Dendritic cell treated with granulocyte-macrophage colony-stimulating factor and Interleukin-4, amounts not matched to agents 40 ng/mL and 50 ng/mL, for 4 days (primary cell): ENCODE measurements around the gene SLC15A1.
"Not testable (repeated sequence)": the region's sequence is repeated elsewhere in the genome, so short reads cannot be mapped to it uniquely, and the experiment has no call there.

Source experiments
- H3K27ac Mint-ChIP-seq: one replicate; pipeline ENCODE4 v1.8.0; 2022; ENCODE audit warnings: mild to moderate bottlenecking, mixed read lengths
- H3K27me3 Mint-ChIP-seq: one replicate; pipeline ENCODE4 v1.8.0; 2022; ENCODE audit warnings: mild to moderate bottlenecking, mixed read lengths
- H3K36me3 Mint-ChIP-seq: one replicate; pipeline ENCODE4 v1.8.0; 2022; ENCODE audit warnings: low read depth, mixed read lengths
- H3K4me1 Mint-ChIP-seq: one replicate; pipeline ENCODE4 v1.8.0; 2022; ENCODE audit warnings: low read depth, mixed read lengths
- H3K4me3 Mint-ChIP-seq: one replicate; pipeline ENCODE4 v1.8.0; 2022; ENCODE audit warnings: mild to moderate bottlenecking, moderate library complexity, mixed read lengths
- H3K9me3 Mint-ChIP-seq: one replicate; pipeline ENCODE4 v1.8.0; 2022; ENCODE audit warnings: mixed read lengths
- intact Hi-C: fragments of 100-400 bp; cut with micrococcal nuclease; formaldehyde crosslinking; loops from one replicate; pipeline ENCODE4 v1.15.0; 2022

Gene SLC15A1

DNA sequence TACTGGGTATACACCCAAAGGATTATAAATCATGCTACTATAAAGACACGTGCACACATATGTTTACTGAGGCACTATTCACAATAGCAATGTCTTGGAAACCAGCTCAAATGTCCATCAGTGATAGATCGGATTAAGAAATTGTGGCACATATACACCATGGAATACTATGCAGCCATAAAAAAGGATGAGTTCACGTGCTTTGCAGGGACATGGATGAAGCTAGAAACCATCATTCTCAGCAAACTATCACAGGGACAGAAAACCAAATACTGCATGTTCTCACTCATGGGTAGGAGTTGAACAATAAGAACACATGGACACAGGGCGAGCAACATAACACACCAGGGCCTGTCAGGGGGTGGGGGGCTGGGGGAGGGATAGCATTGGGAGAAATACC is 2.0 kb upstream of the SLC15A1 start:
- H3K27ac Mint-ChIP-seq, H3K4me3 Mint-ChIP-seq, H3K36me3 Mint-ChIP-seq, H3K9me3 Mint-ChIP-seq, intact Hi-C loops, H3K4me1 Mint-ChIP-seq: not testable (repeated sequence)
- peaks cover 53% of the 10 kb centered on the region for H3K27me3 Mint-ChIP-seq

DNA sequence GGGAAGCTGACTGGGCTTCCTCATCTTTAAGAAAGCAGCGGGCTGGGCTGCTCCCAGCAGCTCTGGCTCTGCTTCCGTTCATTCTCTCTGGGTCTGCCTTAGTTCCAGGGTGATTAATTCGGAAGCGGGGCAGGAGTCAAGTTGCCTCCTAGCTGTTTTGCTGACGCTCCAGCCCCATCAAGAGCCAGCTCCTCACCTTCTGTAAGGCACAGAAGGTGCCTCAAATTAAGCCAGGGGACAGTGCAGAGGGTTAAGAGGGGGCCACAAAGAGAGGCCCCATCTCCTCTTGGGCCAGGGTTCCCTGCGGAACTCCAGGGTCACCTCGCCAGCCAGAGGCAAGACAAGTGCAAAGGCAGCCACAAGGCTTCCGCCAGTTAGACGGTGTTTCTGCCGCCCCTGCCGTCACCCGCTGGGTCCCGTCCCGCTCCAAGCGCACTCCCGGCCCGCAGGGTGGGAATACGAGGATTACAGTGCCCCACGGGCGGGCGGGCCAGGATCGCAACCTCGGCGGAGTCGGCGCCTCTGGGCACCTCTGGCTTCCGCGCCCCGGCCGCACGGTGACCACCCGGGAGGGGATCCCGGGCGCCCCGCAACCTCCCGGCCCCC is 508 bp downstream of the SLC15A1 start:
- Mint-ChIP-seq H3K9me3 (peaks cover 9% of the 10 kb centered on the region), H3K27ac (no peak overlapping the region), H3K4me3 (no peak overlapping the region), H3K36me3 (no peaks in the 10 kb centered on the region), H3K27me3 (peaks cover 53% of the 10 kb centered on the region), H3K4me1 (no peaks in the 10 kb centered on the region)
- intact Hi-C loops: no loop called here

DNA sequence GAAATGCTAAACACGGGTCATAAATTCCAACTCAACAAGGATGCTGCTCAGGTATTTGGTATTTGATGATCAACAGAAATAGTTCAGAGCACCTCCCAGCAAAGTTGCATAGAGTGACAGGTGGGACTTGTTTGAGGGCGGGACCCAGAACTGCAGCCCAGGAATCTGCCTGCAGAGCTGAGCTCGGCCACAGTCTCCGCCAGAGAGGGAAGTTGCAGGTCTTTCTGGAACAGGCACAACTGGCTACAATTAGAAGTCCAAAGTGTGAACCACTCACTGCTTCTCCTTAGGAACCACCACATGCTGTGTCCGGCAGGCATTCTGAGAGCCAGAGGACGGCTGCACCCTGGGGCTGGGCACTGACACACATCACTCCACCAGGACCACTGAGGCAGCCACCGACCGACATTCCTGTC is 1.1 kb downstream of the SLC15A1 start:
- H3K27ac Mint-ChIP-seq: no peak overlapping the region

DNA sequence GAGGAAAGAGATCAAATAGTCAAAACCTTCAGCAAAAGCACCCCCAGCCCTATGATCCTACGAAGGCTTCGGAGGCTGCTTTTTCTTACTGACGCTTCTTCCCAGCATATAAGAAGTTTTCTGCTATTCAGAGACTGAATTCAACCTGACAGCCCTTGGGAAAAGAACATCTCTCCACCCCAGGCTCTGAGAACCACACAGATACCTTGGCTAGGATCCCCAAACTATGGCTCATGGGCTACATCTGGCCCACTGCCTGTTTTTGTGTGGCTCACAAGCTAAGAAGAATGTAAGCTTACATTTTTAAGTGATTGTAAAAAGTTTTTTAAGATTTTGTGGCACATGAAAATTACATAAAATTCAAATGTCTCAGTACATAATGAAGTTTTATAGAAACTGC is 3.0 kb downstream of the SLC15A1 start:
- Mint-ChIP-seq H3K9me3 (peaks cover 9% of the 10 kb centered on the region), H3K4me1 (no peaks in the 10 kb centered on the region), H3K27ac (no peak overlapping the region), H3K27me3 (peaks cover 45% of the 10 kb centered on the region), H3K4me3 (no peak overlapping the region), H3K36me3 (no peaks in the 10 kb centered on the region)
- intact Hi-C loops: no loop called here

More for the DNA sequence above, 1.1 kb downstream of the SLC15A1 start:
- H3K4me3 Mint-ChIP-seq: no peak overlapping the region
- intact Hi-C loops: no loop called here
- H3K36me3 Mint-ChIP-seq: no peaks in the 10 kb centered on the region
- no peaks in the 10 kb centered on the region for H3K4me1 Mint-ChIP-seq
- H3K9me3 Mint-ChIP-seq: peaks cover 9% of the 10 kb centered on the region
- H3K27me3 Mint-ChIP-seq: peaks cover 53% of the 10 kb centered on the region

DNA sequence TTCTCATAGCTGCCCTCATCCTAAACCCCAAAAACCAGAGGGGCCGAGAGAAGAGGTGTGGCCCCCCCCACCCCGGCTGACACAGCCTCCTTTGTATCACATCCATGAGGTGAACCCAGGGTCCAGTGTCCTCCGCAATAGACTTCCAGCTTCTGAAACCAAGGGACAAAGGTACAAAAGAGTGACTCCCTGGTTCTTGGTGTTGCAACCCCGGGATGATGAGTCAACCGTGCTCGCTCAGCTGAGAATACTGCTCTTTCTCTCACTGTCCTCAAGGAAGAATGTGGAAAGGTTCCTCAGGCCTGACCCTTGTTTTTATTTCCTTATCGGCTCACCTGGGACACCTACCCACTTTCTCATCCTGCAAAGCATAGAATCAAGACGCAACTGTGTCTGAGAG is 5.5 kb downstream of the SLC15A1 start:
- Mint-ChIP-seq H3K27ac (no peak overlapping the region), H3K4me1 (no peaks in the 10 kb centered on the region), H3K27me3 (peaks cover 23% of the 10 kb centered on the region), H3K36me3 (no peaks in the 10 kb centered on the region), H3K4me3 (no peak overlapping the region), H3K9me3 (no peaks in the 10 kb centered on the region)
- intact Hi-C loops: no loop called here

DNA sequence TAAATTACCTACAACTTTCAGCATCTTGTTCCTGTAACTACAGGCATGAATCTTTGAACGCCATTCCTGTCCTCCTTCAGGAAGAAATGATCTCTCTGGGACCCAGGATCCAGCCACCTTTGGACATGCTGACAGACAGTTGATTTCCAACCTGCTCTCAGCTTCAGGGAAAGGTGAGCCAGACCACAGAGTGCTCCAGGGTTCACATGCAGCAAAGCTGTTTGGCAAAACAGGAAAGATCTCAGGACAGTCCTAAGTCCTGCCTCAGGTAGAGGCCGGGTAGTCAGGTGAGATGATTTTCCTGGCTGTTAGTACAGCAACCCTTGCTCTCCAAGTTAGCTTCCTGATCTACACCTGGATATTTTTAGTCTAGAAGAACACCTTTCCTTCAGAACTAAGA is 9.1 kb downstream of the SLC15A1 start:
- H3K27me3 Mint-ChIP-seq: no peaks in the 10 kb centered on the region
- intact Hi-C loops: no loop called here
- no peaks in the 10 kb centered on the region for H3K4me1 Mint-ChIP-seq
- H3K4me3 Mint-ChIP-seq: no peak overlapping the region
- no peaks in the 10 kb centered on the region for H3K36me3 Mint-ChIP-seq
- H3K9me3 Mint-ChIP-seq: peaks cover 4% of the 10 kb centered on the region
- H3K27ac Mint-ChIP-seq: no peak overlapping the region

DNA sequence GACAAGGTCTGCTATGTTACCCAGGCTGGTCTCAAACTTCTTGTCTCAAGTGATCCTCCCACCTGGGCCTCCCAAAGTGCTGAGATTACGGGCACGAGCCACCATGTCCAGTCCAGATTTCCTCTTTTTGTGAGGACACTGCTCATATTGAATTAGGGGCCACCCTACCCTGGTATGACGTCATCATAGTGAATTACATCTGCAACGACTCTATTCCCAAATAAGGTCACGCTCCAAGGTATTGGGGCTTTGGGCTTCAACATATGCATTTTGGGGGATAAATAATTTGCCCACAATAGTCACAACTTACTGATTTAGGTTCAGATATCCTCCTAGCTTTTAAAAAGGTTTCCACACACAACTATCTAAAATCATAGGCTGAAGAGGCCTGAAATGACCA is 9.5 kb downstream of the SLC15A1 start:
- H3K27ac Mint-ChIP-seq: no peak overlapping the region
- H3K36me3 Mint-ChIP-seq: no peaks in the 10 kb centered on the region
- H3K4me1 Mint-ChIP-seq: no peaks in the 10 kb centered on the region
- peaks cover 8% of the 10 kb centered on the region for H3K9me3 Mint-ChIP-seq
- no peak overlapping the region for H3K4me3 Mint-ChIP-seq
- H3K27me3 Mint-ChIP-seq: no peaks in the 10 kb centered on the region
- intact Hi-C loops: no loop called here

DNA sequence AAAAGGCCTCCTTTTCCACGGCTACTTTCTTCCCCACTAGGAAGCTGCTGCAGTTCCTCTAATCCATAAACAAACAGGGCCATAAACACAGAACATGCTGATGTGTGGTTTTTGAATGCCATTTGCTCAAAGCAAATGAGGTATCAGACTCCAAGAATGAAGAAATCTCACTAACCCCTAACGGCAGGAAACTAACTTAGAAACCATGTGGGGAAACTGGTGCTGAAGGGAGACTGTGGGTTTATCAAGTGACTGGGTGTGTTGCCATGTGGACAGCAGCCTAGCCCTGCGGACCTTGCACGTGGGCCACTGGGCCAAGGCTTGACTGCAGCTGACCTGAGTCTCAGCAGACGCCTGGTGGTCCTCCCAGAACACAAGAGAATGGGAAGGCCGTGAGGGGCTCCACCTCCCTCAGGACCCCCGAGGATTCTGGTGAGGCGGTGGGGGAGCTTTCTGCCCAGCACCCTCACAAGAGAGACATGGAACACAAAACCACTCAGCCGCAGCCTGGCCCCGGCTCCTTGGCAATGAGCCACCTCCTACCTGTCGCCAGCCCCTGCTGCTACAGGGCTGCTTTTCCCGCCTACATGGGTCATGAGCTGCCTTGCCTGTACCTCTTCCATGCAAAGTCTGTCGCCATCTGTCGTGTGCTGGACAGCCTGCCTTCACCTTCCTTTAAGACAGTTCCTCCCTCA is 10.6 kb downstream of the SLC15A1 start:
- Mint-ChIP-seq H3K4me1 (no peaks in the 10 kb centered on the region), H3K4me3 (no peak overlapping the region), H3K27ac (no peak overlapping the region), H3K36me3 (no peaks in the 10 kb centered on the region), H3K27me3 (no peaks in the 10 kb centered on the region), H3K9me3 (peaks cover 18% of the 10 kb centered on the region)
- intact Hi-C loops: no loop called here

DNA sequence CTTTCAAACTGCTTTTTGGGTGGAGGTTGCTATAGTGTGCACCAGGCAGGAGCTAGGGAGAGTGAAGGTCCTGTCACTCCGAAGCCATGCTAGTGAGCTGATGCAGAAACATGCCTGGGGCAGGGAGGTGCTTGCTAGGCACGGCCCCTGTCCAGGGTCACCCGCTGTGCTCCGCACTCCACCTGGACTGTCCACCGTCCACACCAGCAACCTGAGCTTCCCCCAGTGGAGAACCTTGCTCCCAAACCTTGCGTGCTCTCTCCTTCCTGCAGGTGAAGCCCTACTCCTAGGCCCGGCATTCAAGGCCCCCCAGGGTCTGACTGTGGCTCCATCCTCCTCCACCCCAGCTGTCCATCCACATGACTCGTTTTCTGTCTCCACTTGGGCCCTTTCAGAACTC is 12.3 kb downstream of the SLC15A1 start:
- Mint-ChIP-seq H3K9me3 (peaks cover 18% of the 10 kb centered on the region), H3K36me3 (no peaks in the 10 kb centered on the region), H3K4me3 (no peak overlapping the region), H3K4me1 (no peaks in the 10 kb centered on the region), H3K27ac (no peak overlapping the region), H3K27me3 (no peaks in the 10 kb centered on the region)
- intact Hi-C loops: no loop called here

DNA sequence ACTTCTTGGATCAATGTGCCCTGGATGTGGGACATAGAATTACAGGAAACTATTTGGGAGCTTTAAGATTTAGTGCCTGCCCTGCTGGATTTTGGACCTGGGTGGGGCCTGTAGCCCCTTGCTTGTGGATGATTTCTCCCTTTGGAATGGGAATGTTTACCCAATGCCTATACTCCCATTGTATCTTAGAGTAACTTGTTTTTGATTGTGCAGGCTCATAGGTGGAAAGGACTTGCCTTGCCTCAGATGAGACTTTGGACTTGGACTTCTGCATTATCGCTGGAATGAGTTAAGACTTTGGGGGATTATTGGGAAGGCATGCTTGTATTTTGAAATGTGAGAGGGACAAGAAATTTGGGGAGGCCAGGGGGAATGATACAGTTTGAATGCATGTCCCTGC is 13.5 kb downstream of the SLC15A1 start:
- Mint-ChIP-seq H3K27me3 (no peaks in the 10 kb centered on the region), H3K36me3 (no peaks in the 10 kb centered on the region)
- intact Hi-C loops: no loop called here

DNA sequence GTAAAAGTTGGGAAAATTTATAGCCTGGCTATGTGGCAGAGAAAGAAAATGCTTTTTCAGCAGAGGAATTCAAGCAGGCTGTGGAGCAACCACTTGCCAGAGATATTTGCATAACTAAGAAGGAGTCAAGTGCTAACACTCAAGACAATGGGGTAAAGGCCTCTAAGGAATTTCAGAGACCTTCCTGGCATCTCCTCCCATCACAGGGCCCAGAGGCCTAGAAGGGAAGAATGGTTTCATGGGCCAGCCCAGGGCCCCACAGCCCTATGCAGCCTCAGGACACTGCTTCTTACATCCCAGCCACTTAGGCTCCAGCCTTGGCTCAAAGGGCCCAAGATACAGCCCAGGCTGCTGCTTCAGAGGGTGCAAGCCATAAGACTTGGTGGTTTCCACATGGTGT is 14.3 kb downstream of the SLC15A1 start:
- H3K9me3 Mint-ChIP-seq: peaks cover 18% of the 10 kb centered on the region

More for the DNA sequence above, 13.5 kb downstream of the SLC15A1 start:
- no peak overlapping the region for H3K4me3 Mint-ChIP-seq
- no peaks in the 10 kb centered on the region for H3K4me1 Mint-ChIP-seq
- H3K9me3 Mint-ChIP-seq: peaks cover 18% of the 10 kb centered on the region
- H3K27ac Mint-ChIP-seq: no peak overlapping the region

DNA sequence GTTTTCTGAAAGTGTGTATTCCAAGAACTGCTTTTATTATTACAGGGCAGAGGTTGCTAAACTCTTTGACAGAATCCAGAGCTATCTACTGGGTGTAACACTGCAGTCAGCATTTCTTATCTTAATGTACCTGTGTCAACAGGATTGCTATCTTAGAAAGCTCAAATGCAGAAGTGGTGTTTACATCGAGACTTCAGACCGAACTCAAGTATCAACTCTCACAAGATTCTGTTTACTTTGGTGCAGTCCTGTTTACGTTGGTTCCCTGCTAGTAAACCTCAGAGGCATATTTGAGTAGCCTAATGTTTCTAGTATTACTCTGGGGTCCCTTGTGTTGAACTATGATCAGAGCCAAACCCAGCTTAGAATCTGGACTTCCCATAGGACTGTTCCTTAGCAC is 20.5 kb downstream of the SLC15A1 start:
- Mint-ChIP-seq H3K9me3 (no peaks in the 10 kb centered on the region), H3K27ac (no peak overlapping the region)
- intact Hi-C loops: no loop called here

More for the DNA sequence above, 14.3 kb downstream of the SLC15A1 start:
- Mint-ChIP-seq H3K36me3 (no peaks in the 10 kb centered on the region), H3K27me3 (no peaks in the 10 kb centered on the region), H3K4me1 (no peaks in the 10 kb centered on the region), H3K4me3 (no peak overlapping the region), H3K27ac (no peak overlapping the region)
- intact Hi-C loops: no loop called here

DNA sequence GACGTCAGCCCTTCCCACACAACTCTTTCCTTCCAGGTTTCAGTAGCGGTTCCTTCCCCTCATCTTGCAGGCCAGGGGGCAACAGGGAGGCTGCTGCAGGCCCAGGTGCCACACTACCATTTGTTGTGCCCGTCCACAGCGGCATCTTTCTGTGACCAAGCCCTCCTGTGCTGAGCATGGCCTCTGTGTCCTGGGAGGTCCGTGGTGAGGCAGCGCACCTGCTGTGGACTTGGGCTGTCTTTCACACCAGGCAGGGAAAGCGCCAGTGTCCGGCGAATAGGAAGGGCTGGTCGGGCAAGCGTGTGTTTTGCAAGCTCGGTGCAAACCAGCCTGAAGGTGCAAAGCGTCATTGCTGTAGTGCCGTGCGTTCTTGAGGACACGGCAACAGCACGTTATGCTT is 21.4 kb downstream of the SLC15A1 start:
- Mint-ChIP-seq H3K4me1 (no peaks in the 10 kb centered on the region), H3K27ac (no peak overlapping the region), H3K36me3 (no peaks in the 10 kb centered on the region), H3K9me3 (no peaks in the 10 kb centered on the region), H3K27me3 (peaks cover 5% of the 10 kb centered on the region), H3K4me3 (no peak overlapping the region)
- intact Hi-C loops: no loop called here

More for the DNA sequence above, 20.5 kb downstream of the SLC15A1 start:
- Mint-ChIP-seq H3K36me3 (no peaks in the 10 kb centered on the region), H3K4me1 (no peaks in the 10 kb centered on the region), H3K27me3 (peaks cover 5% of the 10 kb centered on the region), H3K4me3 (no peak overlapping the region)

DNA sequence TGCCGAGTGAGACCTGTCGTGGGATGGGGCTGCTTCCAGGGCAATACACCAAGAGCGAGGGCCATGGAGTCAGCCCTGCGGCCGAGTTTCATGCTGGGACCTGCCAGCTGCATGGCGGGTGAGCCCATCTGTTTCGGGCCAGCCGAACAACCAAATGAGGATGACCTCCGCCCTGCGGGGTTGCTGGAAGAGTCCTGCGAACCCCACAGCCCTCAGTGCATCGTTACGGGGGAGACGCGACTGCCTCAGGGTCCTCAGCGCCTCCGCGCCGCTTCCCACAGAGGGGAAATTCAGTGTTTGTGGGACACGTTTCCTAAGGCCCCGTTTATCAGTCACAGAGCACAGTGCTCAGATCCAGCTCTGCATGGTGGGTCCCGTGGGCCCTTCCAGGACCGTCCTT is 22.0 kb downstream of the SLC15A1 start:
- intact Hi-C loops: no loop called here
- Mint-ChIP-seq H3K4me1 (no peaks in the 10 kb centered on the region), H3K4me3 (no peak overlapping the region), H3K27ac (no peak overlapping the region), H3K36me3 (no peaks in the 10 kb centered on the region), H3K27me3 (peaks cover 5% of the 10 kb centered on the region), H3K9me3 (no peaks in the 10 kb centered on the region)

DNA sequence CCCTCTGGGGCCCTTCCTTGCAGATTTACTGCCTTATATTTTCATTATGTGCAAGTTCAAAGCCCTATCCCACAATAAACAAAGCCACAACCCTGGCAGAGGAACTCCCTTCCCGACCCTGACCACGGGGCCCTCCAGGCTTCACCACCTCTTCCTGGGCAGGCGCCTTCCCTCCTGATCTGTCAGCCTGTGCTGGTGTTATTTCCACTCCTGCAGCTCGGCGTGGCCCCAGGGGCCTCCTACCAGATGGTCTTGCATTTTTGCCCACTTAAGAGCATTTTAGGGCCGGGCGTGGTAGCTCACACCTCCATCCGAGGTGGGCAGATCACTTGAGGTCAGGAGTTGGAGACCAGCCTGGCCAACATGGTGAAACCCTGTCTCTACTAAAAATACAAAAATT is 22.8 kb downstream of the SLC15A1 start:
- Mint-ChIP-seq H3K9me3 (no peaks in the 10 kb centered on the region), H3K27ac (no peak overlapping the region), H3K4me1 (no peaks in the 10 kb centered on the region), H3K4me3 (no peak overlapping the region), H3K27me3 (peaks cover 7% of the 10 kb centered on the region), H3K36me3 (no peaks in the 10 kb centered on the region)
- intact Hi-C loops: no loop called here
